Prostate gland (tissue), 1 donor: Measurements from ENCODE around the gene PANK4.

Experiments used
- POLR2A ChIP-seq: fragments of 450-650 bp; IDR thresholded peaks from one replicate; pipeline ENCODE4 v1.6.1; 2016; ENCODE audit warnings: antibody characterized with exemption, mild to moderate bottlenecking
- POLR2AphosphoS5 ChIP-seq: sonication (generic); formaldehyde crosslinking; IDR thresholded peaks from one replicate; pipeline ENCODE4 v1.6.1; 2017; ENCODE audit warnings: antibody characterized with exemption

GRCh38 chr1:2556678-2557481 lies 30.5 kb upstream of the PANK4 start:
- no peak for TF ChIP-seq POLR2A
- TF ChIP-seq POLR2AphosphoS5, result no peak
